Brain microvascular endothelial cell (primary cell): ENCODE results near the gene KRTAP10-3.

ENCODE experiments used
- DNase-seq: peaks from one replicate; pipeline ENCODE4 v3.0.0-alpha.2; 2020
- H3K27ac ChIP-seq: fragments of 250-450 bp; sonication (Bioruptor Pico); 2 replicates; pipeline ENCODE4 v1.5.1; 2020; ENCODE audit warnings: mild to moderate bottlenecking, moderate library complexity
- H3K27me3 ChIP-seq: fragments of 250-450 bp; sonication (Bioruptor Pico); replicated peaks from 2 replicates; pipeline ENCODE4 v1.5.1; 2020; ENCODE audit warnings: mild to moderate bottlenecking
- H3K36me3 ChIP-seq: fragments of 250-450 bp; sonication (Bioruptor Pico); replicated peaks from 2 replicates; pipeline ENCODE4 v1.5.1; 2020; ENCODE audit warnings: mild to moderate bottlenecking
- H3K4me3 ChIP-seq: 2 replicates; pipeline ENCODE4 v1.5.1; 2011; ENCODE audit warnings: low read depth, mild to moderate bottlenecking, control low read depth, low read length, moderate library complexity
- CTCF ChIP-seq: IDR thresholded peaks from 2 replicates; pipeline ENCODE4 v1.5.1; 2011; ENCODE audit warnings: low read depth, mild to moderate bottlenecking, moderate library complexity, low read length, control low read depth, inconsistent platforms; ENCODE audit errors: missing control alignments
- in situ Hi-C: cut with HindIII; loops from 2 replicates; pipeline ENCODE4 v1.10.0; 2017; ENCODE audit warnings: low sequenced_read_pairs, low pct_ligation_motif_present

Gene KRTAP10-3

DNA sequence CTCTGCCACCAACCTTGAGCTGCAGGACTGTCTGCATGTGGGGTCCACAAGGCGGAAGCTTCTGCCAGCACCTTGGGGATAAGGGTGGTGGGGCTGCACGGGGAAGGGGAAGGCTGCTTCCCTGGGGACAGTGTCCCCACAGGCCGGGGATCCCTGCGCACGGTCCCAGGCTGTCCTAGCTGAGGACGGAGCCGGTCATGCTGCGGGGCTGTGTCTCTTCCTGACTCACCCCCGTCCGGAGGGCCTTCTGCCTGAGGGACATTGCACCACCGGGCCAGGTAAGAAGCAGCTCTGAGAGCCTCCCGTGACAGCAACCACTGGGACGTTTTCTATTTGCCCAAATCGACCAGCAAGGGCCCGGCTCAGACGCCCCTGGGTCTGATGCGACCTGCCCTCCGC, 48.5 kb downstream of the KRTAP10-3 start:
- no peak for DNase-seq
- Histone ChIP-seq H3K27ac (no peak overlapping the region), H3K4me3 (no peak overlapping the region), H3K36me3 (no peaks in the 10 kb centered on the region), H3K27me3 (peaks cover 4% of the 10 kb centered on the region)
- no peak for TF ChIP-seq CTCF
- in situ Hi-C loops: no loop called here

DNA sequence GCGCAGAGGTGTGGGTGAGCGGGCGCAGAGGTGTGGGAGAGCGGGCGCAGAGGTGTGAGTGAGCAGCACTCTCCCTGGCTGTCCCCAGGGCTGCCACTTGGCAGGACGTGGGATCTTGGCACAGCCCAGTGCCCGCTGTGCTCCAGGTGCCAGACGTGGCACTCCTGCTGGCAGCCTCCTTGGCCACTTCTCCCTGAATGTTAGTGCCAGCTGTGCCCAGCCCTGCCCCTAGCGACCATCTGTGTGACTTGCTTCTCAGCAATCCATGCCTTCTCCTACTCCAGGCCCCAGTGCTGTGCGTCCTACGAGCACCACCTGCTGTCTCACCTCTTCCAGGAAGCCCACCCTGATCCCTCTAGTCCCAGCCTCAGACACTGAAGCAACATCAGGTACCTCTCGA, 49.1 kb downstream of the KRTAP10-3 start:
- H3K27me3 ChIP-seq: peaks cover 4% of the 10 kb centered on the region
- TF ChIP-seq CTCF: no peak
- H3K36me3 ChIP-seq: no peaks in the 10 kb centered on the region
- no peak for DNase-seq
- in situ Hi-C loops: no loop called here
- no peak overlapping the region for H3K4me3 ChIP-seq
- H3K27ac ChIP-seq: no peak overlapping the region

GRCh38 chr21:44508711-44509445, 49.7 kb downstream of the KRTAP10-3 start:
- in situ Hi-C loops: no loop called here
- no peak overlapping the region for H3K4me3 ChIP-seq
- no peaks in the 10 kb centered on the region for H3K36me3 ChIP-seq
- DNase-seq: no peak
- no peak for TF ChIP-seq CTCF
- no peak overlapping the region for H3K27ac ChIP-seq
- peaks cover 4% of the 10 kb centered on the region for H3K27me3 ChIP-seq

- in situ Hi-C loops: no loop called here
- peaks cover 4% of the 10 kb centered on the region for H3K27me3 ChIP-seq
These were observed 50.2 kb downstream of the KRTAP10-3 start for GRCh38 chr21:44508426-44508710.

More at GRCh38 chr21:44508426-44508710, 50.2 kb downstream of the KRTAP10-3 start:
- TF ChIP-seq CTCF: no peak
- no peak for DNase-seq
- no peaks in the 10 kb centered on the region for H3K36me3 ChIP-seq
- H3K27ac ChIP-seq: no peak overlapping the region
- H3K4me3 ChIP-seq: no peak overlapping the region
